Kidney glomerular epithelial cell (primary cell): Measurements from ENCODE around the gene IWS1.
"Not testable (repeated sequence)": the region's sequence is repeated elsewhere in the genome, so short reads cannot be mapped to it uniquely, and the experiment has no call there.

ENCODE experiments used
- DNase-seq: peaks from one replicate; lab custom pipeline; 2025; lab: John Stamatoyannopoulos, UW

Gene IWS1

DNA sequence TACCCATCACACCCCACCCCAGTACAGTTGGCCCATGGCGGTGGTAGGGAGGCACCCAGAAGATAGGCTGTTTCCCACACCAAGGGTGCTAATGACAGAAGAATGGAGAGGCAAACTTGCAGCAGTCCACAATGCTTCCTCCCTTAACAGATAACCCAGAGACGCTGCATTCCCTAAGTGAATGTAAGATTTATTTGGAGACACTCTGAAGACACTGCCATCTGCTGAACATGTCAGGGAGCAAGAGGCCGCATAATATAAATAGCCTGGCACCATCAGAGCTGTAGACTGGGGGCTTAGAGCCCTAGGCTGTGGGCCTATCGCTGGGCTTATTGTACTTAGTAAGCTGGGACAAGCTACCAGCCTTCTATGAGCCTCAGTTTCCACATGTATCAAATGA lies 2.2 kb upstream of the IWS1 start:
- DNase-seq = no peak

DNA sequence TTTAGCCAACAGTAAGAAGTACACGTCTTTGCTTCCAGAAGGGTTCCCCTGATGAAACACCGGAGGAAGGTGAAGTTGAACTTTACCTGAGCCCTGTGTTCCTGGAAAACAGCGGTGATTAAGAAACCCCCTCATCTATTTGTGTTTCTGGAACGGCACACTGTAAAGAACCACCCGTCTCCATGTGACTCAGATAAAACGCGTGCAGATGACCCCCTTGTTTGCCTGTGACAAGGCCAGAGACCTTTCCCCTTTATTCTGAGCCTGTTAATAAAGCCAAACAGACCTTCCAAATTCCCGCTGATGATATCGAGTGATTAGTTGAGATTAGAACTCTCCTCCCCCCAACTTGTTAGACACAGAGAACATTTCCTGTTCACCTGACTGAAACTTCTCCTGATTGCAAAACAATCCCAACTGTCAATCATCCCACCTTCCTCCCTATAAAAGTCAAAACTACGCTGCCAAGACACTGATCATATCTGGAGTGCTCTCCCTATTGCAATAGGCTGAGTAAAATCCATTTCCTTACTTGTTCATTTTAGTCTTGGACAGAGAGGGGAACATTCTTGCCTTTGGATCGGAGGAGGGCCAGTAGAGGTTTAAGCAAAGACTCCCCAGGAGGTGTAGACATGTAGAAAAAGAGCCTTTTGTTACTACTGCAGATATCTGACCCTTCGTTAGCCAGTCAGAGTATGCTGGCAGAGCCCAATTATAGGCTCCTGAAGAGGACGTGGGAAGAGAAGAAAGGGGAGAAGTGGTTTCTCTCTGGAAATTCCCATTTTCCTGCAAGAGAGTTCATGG lies 914 bp upstream of the IWS1 start:
- DNase-seq = no peak

DNA sequence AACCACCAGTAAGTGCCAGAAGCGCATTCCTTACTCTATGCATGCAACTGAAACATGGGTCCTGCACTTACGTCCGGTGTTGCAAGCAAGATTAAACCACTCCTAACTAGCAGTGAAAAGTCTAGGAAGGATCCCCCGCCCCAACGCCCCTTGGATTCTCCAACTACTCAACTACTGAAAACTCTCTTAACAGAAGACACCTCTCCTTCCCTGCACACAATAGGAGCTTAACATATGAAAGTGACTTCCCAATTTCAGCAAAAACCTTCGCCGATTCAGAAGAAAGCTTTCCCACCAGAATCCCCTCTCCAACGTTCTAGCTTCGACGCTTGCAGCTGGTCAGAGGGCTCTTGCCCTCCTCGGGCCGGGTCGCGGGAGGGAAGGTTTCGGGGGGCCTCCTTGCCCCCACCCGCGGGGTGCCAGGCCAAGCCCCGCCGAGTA lies 578 bp downstream of the IWS1 start:
- peak; percentile 23 for DNase-seq

DNA sequence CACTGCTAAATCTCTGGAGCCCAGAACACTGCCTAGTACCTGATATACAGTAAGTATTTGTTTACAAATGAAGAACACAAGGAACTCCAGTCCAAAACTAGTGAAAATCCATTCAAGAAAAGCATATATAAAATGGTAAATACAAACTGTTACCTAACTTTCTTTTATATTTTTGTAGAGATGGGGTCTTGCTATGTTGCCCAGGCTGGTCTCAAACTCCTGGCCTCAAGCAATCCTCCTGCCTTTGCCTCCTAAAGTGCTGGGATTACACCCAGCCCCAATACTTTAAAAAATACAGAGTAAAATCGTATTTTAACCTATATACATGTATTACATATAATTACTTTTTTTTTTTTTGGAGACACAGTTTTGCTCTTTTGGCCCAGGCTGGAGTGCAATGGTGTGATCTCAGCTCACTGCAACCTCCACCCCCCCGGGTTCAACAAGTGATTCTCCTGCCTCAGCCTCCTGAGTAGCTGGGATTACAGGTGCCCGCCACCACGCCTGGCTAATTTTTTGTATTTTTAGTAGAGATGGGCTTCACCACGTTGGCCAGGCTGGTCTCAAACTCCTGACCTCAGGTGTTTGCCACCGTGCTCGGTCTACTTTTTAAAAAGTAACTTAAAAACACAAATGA lies 2.0 kb downstream of the IWS1 start:
- not testable (repeated sequence) for DNase-seq

DNA sequence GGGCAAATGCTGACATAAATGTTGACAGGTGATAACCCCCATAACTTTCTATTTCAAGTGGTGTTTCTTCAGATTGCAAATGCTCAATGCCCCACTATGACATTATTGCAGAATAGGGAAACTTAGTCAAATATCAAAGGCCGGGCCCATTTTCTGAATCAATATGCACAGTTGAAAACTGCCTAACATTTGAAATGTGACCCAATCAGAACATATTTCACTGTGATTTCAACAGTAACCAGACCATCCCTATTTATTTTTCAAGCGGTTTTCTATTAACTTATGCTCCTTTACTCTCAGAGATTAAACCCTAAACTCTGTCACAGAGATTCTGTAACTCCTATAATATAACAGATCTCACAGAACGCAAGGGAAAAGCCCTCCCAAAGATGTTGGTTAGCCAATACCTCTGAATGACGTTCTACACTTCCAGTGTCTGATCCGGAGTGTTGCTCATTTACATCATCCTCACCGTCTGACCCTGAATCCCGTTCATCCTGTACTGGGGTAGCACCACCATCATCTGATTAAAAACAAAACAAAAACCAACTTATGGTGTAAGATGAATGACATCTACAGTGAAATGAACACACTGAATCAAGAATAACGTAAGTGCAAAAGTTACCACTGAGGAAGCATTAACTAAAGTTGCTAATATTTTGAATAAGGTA lies 2.9 kb downstream of the IWS1 start:
- no peak for DNase-seq

DNA sequence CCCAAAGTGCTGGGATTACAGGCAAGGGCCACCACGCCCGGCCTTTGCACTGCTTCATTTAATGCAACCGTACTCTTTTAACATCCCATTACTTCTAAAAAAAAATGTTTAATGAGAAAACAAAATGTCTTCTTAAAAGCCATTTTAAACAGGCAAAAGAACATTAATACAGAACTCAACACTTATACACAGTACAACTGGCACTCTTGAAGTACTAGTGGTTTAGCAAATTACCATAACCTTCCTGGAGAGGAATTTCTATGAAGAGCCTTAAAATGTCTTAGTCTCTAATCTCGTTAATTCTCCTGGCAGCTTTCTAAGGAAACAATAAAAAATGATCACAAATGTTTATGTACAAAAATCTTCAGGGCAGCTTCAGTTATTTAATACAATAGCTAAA lies 5.9 kb downstream of the IWS1 start:
- no peak for DNase-seq

- no peak for DNase-seq
Measured at GRCh38 chr2:127517465-127517864, 8.8 kb downstream of the IWS1 start.

- no peak for DNase-seq
Measured at GRCh38 chr2:127516041-127516762, 10.1 kb downstream of the IWS1 start.

DNA sequence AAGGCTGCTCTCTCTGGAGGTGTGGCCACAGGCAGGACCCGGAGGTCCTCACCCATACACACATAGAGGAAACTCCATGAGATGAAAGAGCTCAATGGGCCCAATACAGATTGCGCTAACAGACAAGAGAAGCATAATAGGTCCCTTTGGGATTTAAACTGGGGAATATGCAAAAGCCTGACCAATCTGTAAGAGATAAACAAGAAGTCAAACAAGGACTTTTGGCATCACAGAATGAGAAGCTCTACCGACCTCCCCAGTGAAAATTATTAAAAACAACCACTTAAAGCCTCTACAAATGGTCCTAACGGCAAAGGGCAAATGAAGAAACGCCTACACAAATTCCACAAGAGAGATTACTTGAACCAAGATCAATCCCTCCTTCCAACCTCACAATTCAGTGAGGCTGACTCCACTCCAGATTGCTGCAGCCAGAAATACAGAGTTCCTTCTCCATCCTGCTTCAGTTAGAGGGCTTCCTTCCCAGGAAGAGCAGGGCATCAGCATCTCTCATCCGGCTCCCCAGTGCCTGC lies 10.8 kb downstream of the IWS1 start:
- no peak for DNase-seq

DNA sequence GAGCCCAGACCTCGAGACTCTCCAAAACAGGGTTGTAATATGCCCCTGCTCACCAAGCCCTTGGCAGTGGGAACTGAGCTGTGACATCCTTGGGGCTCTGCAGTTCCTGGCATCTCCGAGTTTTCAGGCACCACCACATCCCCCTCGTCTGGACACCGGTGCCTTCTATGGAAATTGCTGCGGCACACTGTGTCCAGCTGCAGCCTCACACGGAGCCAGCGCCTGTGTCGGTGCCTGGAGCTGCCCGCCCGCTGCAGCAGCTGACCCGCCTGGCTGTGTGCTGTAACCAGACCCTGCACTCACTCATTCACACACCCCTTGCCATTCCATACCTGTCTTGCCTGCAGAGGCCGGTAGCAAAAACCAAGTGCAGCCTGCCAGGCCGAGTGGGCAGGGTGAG lies 11.8 kb downstream of the IWS1 start:
- no peak for DNase-seq

DNA sequence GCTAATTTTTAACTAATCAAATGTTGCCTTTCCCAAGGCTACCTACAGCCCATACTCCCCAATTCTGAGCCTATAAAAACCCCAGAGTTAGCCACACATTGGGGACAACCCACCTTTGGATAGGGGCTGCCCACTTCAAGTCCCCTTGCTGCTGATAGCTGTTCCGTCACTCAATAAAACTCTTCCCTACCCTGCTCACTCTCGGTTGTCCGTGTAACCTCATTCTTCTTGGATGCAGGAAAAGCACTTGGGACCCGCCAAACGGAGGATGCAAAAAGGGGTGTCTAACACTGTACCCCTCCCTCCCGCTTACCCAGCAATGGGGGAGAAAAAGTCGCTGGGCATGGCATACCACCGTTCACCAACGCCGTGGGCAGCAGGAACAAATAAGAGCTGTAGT lies 12.2 kb downstream of the IWS1 start:
- no peak for DNase-seq

GRCh38 chr2:127512362-127512761 lies 13.9 kb downstream of the IWS1 start:
- no peak for DNase-seq

DNA sequence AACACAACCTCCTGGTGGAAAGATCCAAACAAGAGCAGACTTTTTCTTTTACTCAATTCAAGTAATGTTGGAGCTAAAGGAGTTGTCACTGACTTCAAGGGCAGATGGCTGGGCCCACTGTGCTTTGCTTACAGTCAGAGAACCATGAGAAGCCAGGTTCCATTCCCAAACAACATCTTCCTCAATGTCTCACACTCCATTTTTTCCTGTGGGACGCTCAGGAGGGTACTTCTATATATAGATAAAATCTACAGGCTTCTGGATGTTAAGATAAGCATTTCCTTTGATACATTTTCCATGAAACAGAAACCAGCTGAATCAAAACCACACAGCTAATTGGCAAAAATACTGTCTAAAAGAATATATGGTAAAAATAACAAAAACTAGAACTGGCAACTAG lies 14.4 kb downstream of the IWS1 start:
- DNase-seq = no peak

DNA sequence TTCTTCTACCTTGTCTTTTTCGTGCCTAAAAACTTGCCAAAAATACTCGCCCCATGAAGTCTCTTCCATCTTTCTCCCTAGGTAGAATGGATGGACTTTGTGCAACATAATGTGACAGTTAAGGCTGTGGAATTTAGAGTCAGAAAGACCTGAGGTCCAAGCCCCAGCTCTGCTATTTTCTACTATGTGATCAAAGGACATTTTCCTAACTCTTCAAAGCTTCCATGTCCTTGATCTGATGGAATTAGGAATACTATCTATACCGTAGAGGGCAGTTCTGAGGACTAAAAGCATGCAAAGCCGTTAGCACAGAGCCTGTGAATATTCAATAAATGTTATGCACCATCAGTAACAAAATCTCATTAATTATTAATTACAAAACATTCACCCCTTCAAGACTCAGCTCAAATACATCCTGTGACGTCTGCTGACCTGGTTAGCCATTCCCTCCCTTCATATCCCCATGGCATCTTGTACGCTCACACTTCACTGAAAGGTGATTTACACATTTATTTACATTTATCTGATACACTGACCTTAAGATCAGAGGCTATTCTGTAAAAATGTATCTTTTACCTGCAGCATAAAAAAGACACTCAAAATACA lies 15.1 kb downstream of the IWS1 start:
- peak; percentile 25 for DNase-seq

- DNase-seq = no peak
Measured at GRCh38 chr2:127510073-127510472, 16.2 kb downstream of the IWS1 start.

DNA sequence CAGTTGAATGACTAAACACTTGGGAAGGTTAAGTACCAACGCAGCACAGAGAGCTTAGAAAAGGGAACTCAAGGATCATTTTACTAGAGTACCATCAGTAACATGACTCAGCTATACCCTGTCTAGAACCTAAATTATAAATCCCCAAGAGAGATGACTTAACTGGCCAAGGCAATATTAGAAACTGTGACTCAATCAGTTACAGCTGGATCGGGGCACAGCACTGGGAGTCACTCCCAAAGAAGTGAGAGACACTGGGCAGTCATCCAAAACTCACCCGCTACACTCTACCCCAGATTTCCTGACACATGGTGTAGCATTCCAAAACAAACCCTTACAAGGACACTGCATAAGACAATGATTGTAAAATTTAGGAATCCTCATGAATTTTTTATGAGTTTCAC lies 17.7 kb downstream of the IWS1 start:
- DNase-seq = peak; percentile 94

DNA sequence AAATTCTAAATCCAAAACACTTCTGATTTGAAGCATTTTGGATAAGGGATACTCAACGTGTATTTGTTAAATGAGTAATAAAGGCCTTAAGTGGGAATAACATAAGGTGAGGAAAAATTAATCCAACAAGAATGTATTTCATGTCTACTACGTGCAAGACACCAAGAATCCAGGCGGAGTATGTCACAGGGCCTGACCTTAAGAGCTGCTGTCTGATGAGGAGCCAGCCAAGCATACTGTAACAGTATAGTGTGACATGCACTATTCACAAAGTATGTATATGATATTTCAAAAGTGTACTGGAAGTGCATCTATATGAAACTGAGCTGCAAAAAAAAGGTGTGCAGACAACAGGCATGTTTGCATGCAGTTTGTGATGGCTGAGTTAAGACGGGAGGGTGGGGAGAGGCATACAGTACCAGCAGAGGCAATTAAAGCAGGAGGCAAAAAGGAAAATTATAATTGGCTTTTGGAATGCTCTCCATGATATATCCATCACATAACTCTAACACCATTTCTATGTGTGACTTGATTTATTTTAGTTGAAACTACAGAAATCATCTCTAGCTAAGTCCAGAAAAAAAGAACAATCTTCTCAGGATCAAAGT lies 18.2 kb downstream of the IWS1 start:
- DNase-seq = no peak

DNA sequence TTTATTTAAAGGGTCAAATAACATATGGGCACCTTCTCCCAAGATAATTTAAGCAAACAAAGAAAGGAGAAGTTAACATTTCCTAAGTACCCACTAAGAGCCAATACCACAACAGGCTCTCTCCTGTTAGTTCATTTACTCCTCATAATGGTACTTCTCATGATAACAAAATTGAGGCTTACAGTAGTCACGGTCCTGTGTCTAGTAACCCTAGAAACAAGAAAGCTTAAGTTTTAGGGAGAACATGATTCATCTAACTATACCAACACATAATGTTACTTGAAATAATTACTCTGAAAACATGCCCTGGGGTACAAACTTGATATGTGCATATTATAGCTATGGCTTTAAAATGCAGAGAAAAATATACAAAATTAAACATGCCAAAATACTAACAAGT lies 19.8 kb downstream of the IWS1 start:
- no peak for DNase-seq

DNA sequence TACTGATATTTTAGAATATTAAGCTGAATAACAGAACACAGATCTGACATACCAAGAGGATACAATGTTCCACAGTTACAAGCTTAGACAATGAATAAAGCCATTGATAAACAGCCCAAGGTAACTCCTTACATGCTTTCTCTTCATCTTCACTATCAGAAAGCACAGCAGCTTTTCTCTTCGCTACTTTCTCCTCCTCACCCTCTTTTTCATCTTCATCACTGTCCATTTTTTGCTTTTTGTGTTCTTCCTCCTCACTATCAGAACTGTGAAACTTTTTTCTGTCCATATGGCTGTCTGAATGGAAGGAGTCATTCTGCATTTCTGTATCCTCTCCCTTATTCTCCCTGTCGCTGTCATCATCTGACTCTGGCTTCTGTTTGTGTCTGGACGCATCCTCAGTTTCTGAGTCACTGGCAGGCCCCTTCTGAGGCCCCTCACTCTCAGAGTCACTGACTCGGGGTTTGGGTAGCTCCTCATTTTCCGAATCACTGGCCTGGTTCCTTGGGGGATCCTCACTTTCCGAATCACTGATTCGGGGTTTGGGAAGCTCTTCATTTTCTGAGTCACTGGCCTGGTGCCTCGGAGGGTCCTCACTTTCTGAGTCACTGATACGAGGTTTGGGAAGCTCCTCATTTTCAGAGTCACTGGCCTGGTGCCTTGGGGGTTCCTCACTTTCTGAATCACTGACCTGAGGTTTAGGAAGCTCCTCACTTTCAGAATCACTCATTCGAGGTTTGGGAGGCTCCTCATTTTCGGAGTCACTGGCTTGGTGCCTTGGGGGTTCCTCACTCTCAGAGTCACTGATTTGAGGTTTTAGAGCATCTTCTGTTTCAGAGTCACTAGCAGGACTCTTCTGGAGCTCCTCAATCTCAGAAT lies 21.5 kb downstream of the IWS1 start:
- DNase-seq = peak; percentile 11

DNA sequence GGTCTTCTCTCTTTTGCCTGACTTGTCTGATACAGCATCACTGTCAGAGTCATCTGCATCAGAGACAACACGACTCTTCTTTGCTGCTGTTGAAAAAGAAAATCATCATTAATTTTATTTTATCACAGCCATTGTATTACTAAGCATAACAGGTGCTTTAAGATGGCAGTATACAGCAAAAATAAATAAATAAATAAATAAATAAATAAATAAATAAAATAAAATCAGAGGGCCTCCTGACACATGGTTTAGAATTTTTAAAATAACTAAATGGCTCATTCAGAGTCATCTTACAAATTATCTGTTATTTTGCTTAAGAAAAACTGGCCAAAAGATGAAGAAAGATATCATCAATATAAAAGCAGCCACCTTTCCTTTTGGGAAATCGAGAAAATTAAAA lies 22.8 kb downstream of the IWS1 start:
- DNase-seq = no peak
